CD4-positive, alpha-beta T cell treated with Interleukin-6 at 100 ng/mL for 8 hours (primary cell): ENCODE data around the gene LRG1.

Source experiments
- DNase-seq: peaks from one replicate; pipeline ENCODE4 v3.0.0-alpha.2; 2020; ENCODE audit warnings: mixed read lengths, low spot score

The LRG1 gene

DNA sequence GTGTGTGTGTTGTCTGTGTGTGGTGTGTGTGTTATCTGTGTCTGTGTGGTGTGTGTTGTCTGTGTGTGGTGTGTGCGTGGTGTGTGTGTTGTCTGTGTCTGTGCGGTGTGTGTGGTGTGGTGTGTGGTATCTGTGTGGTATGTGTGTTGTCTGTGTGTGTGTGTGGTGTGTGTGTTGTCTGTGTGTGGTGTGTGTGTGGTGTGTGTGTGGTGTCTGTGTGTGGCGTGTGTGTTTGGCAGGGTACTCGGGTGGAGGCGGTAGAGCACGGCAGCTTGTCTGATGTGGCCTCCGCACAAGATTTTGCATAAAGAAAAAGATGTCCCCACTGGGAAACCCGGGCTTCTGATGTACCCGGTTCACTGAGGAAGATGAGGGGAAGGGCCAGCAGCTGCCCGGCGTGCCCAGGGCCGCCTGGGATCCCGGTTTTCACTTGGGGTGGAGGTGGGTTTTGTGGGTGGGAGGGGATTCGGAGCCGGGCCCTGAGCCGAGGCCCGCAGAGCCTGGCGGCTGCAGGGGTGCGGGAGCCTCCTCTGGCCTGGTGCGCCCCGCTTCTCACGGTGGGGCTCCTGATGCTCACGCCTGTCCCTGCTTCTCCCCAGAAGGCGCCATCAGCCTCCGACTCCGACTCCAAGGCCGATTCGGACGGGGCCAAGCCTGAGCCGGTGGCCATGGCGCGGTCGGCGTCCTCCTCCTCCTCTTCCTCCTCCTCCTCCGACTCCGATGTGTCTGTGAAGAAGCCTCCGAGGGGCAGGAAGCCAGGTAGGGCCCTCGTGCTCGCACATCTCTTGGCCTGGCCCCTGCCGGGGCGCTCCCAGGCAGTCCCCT is 46.5 kb downstream of the LRG1 start:
- DNase-seq, result no peak

DNA sequence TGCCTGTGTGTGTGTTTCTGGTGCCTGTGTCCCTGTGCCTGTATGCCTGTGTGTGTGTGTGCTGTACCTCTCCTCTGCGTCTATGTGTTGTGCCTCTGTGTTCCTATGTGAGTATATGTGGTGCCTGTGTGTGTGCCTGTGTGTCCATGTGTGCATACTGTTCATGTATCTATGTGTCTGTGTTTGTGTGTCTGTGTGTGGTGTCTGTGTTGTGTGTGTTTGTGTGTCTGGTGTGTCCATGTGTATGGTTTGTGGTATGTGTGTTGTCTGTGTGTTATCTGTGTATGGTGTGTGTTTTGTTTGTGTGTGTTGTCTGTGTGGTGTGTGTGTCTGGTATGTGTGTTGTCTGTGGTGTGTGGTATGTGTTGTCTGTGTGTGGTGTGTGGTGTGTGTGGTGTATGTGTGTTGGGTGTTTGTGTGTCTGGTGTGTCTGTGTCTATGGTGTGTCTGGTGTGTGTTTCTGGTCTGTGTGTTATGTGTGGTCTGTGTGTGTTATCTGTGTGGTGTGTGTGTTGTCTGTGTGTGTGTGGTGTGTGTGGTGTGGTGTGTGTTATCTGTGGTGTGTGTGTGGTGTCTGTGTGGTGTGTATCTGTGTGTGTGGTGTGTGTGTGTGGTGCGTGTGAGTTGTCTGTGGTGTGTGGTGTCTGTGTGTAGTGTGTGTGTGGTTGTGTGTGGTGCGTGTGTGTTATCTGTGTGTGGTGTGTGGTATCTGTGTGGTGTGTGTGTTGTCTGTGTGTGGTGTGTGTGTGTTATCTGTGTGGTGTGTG is 47.3 kb downstream of the LRG1 start:
- DNase-seq, result no peak

DNA sequence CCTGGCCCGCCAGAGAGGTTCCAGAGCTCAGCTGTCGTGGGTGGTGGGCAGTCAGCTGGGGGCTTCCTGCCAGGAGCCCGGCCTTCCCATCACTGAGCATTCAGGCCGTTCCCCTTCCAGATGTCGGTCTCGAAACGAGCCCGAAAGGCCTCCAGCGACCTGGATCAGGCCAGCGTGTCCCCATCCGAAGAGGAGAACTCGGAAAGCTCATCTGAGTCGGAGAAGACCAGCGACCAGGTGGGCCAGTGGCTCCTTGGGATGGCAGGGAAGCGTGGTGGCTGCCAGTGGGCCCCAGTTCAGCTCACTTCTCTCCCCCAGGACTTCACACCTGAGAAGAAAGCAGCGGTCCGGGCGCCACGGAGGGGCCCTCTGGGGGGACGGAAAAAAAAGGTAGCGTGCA is 48.4 kb downstream of the LRG1 start:
- DNase-seq, result no peak

DNA sequence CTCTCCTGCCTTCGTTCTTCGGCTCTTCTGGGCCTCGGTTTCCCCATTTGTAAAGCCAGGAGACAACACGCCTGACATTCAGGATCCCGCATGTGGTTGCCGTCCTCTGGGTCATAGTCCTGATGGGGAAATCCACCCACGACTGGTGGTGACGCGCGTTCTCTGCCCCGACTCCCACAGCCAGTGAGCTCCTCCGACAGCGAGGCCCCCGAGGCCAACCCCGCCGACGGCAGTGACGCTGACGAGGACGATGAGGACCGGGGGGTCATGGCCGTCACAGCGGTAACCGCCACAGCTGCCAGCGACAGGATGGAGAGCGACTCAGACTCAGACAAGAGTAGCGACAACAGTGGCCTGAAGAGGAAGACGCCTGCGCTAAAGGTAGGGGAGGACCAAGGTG is 51.3 kb downstream of the LRG1 start:
- no peak for DNase-seq

DNA sequence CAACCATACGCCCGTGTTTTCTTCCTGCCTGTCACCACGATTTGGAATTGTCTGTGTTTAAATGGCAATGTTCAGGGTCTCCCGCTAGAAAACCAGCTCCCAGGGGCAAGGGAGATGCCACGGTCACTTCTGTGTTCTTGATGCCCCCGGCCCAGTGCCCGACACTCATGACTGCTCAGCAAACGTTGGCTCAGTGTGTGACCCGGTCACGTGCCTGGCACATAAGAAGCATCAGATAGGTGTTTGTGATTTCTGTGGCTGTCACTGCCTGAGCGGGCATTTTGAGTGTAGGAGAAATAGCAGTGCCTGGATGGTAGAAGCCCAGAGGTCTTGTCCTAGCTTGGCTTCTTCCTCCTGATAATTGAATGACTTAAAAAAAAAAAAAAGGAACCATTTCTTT is 52.3 kb downstream of the LRG1 start:
- DNase-seq, result no peak
